Astrocyte of the spinal cord (primary cell): ENCODE data around the gene ST6GALNAC3.

ENCODE experiments used
- DNase-seq: peaks from one replicate; pipeline ENCODE4 v3.0.0; 2011; ENCODE audit warnings: low read depth, low spot score
- H3K4me3 ChIP-seq: 2 replicates; pipeline ENCODE4 v1.5.1; 2011; ENCODE audit warnings: low read depth, mild to moderate bottlenecking, low read length, moderate library complexity
- in situ Hi-C: cut with HindIII; loops from 2 replicates; pipeline ENCODE4 v1.10.0; 2017; ENCODE audit warnings: low sequenced_read_pairs
- TF ChIP-seq, protein P1 (sequence below): IDR thresholded peaks from 2 replicates; pipeline ENCODE4 v1.5.1; 2012; ENCODE audit warnings: low read depth, mild to moderate bottlenecking, low read length, inconsistent platforms

ST6GALNAC3 gene

GRCh38 chr1:76268341-76268740 is 193.8 kb downstream of the ST6GALNAC3 start:
- TF ChIP-seq, protein P1, sequence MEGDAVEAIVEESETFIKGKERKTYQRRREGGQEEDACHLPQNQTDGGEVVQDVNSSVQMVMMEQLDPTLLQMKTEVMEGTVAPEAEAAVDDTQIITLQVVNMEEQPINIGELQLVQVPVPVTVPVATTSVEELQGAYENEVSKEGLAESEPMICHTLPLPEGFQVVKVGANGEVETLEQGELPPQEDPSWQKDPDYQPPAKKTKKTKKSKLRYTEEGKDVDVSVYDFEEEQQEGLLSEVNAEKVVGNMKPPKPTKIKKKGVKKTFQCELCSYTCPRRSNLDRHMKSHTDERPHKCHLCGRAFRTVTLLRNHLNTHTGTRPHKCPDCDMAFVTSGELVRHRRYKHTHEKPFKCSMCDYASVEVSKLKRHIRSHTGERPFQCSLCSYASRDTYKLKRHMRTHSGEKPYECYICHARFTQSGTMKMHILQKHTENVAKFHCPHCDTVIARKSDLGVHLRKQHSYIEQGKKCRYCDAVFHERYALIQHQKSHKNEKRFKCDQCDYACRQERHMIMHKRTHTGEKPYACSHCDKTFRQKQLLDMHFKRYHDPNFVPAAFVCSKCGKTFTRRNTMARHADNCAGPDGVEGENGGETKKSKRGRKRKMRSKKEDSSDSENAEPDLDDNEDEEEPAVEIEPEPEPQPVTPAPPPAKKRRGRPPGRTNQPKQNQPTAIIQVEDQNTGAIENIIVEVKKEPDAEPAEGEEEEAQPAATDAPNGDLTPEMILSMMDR: no peak
- in situ Hi-C loops: no loop called here
- H3K4me3 ChIP-seq: no peak overlapping the region
- peak; percentile 26 for DNase-seq

DNA sequence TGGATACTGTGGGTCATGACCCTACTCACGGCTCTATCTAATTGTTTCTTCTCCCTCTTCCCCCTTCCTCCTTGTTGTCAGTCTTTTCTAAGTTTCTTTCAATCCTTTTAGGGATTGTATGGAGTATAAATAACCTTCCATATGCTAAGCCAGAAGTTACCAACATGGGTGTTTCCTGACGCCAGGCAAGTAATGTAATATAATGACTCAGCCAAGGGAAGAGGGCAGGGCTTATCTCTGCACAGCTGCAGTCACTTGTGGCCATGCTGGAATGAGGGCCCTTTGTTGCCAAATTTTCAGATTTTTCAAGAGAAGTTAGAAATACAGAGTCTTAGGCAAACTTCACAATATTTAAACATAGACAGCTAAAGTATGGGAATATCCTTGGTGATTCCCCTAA is 194.6 kb downstream of the ST6GALNAC3 start:
- DNase-seq: peak; percentile 76
- in situ Hi-C loops: no loop called here
- TF ChIP-seq, protein P1: no peak
- no peak overlapping the region for H3K4me3 ChIP-seq

- no peak for DNase-seq
- in situ Hi-C loops: no loop called here
- no peak overlapping the region for H3K4me3 ChIP-seq
- TF ChIP-seq, protein P1: no peak
Observed at GRCh38 chr1:76274302-76274701, 199.8 kb downstream of the ST6GALNAC3 start.

DNA sequence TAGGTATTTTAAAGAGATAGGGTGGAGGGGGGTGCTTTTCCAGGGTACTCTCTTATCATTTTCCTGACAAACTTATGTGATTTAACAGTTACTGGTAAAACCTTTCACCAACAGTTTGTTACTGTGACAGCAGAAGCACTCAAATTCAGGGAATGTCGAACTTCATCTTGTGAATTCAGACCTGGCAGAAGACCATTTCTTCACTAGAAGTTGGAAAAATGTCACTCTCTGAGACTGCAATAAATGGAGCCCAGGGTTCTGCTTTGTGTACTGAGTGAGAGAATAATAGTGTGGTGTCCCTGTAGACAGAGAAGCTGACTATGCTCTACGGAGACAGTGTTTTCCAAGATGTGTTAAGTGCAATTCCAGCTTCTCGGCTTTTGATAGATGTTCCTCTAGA is 200.2 kb downstream of the ST6GALNAC3 start:
- in situ Hi-C loops: no loop called here
- no peak for DNase-seq
- H3K4me3 ChIP-seq: no peak overlapping the region
- TF ChIP-seq, protein P1: no peak

GRCh38 chr1:76278711-76279100 is 204.2 kb downstream of the ST6GALNAC3 start:
- TF ChIP-seq, protein P1: no peak
- no peak for DNase-seq
- in situ Hi-C loops: no loop called here
- no peak overlapping the region for H3K4me3 ChIP-seq

GRCh38 chr1:76279101-76279748 is 204.7 kb downstream of the ST6GALNAC3 start:
- in situ Hi-C loops: no loop called here
- H3K4me3 ChIP-seq: no peak overlapping the region
- DNase-seq: no peak
- TF ChIP-seq, protein P1: no peak
